MM.1S (cell line): ENCODE results near the gene ELOF1.

Experiments used
- DNase-seq: peaks from one replicate; pipeline ENCODE4 v3.0.0-alpha.2; 2015
- H2AFZ ChIP-seq: fragments of 300-600 bp; sonication (generic); 2 replicates; pipeline ENCODE4 v1.6.0; 2016; ENCODE audit warnings: antibody characterized with exemption, low read length
- H3F3A ChIP-seq: fragments of 300-600 bp; sonication (generic); 2 replicates; pipeline ENCODE4 v1.6.1; 2016; ENCODE audit warnings: mild to moderate bottlenecking, antibody characterized with exemption, low read length, moderate library complexity, mixed read lengths; ENCODE audit not compliant: insufficient read depth
- H3K27ac ChIP-seq: fragments of 300-600 bp; sonication (generic); 2 replicates; pipeline ENCODE4 v1.5.1; 2016; ENCODE audit warnings: mild to moderate bottlenecking, low read length
- H3K27me3 ChIP-seq: fragments of 300-600 bp; sonication (generic); replicated peaks from 2 replicates; pipeline ENCODE4 v1.6.0; 2016; ENCODE audit warnings: low read length; ENCODE audit not compliant: insufficient read depth
- H3K36me3 ChIP-seq: fragments of 300-600 bp; sonication (generic); replicated peaks from 2 replicates; pipeline ENCODE4 v1.6.1; 2016; ENCODE audit warnings: mild to moderate bottlenecking, low read length, mixed read lengths; ENCODE audit not compliant: insufficient read depth
- H3K4me1 ChIP-seq: fragments of 300-600 bp; sonication (generic); 2 replicates; pipeline ENCODE4 v1.6.1; 2016; ENCODE audit warnings: low read length, mixed read lengths
- H3K4me2 ChIP-seq: fragments of 300-600 bp; sonication (generic); 2 replicates; pipeline ENCODE4 v1.6.0; 2016; ENCODE audit warnings: low read depth, low read length
- H3K4me3 ChIP-seq: fragments of 300-600 bp; sonication (generic); 2 replicates; pipeline ENCODE4 v1.5.1; 2016; ENCODE audit warnings: low read length, mixed read lengths
- H3K79me2 ChIP-seq: fragments of 300-600 bp; sonication (generic); 2 replicates; pipeline ENCODE4 v1.6.1; 2016; ENCODE audit warnings: mixed run types, low read length, mixed read lengths
- H3K9ac ChIP-seq: fragments of 300-600 bp; sonication (generic); 2 replicates; pipeline ENCODE4 v1.6.1; 2016; ENCODE audit warnings: low read length, mixed read lengths
- H3K9me2 ChIP-seq: fragments of 300-600 bp; sonication (generic); replicated peaks from 2 replicates; pipeline ENCODE4 v1.6.1; 2016; ENCODE audit warnings: mild to moderate bottlenecking, low read length, mixed read lengths; ENCODE audit not compliant: insufficient read depth
- H3K9me3 ChIP-seq: fragments of 300-600 bp; sonication (generic); replicated peaks from 2 replicates; pipeline ENCODE4 v1.6.1; 2016; ENCODE audit warnings: mild to moderate bottlenecking, low read length, mixed read lengths; ENCODE audit not compliant: insufficient read depth
- H4K20me1 ChIP-seq: fragments of 300-600 bp; sonication (generic); 2 replicates; pipeline ENCODE4 v1.6.1; 2016; ENCODE audit warnings: mild to moderate bottlenecking, low read length, moderate library complexity, mixed read lengths; ENCODE audit not compliant: insufficient read depth
- CTCF ChIP-seq: fragments of 300-600 bp; sonication (generic); IDR thresholded peaks from 2 replicates; pipeline ENCODE4 v1.5.1; 2016; ENCODE audit warnings: antibody characterized with exemption, low read length, mixed read lengths
- EZH2 ChIP-seq: fragments of 300-600 bp; sonication (generic); optimal IDR thresholded peaks from 2 replicates; pipeline ENCODE3; 2017; ENCODE audit warnings: low read depth, mild to moderate bottlenecking, antibody characterized with exemption, low read length, mixed read lengths
- EZH2phosphoT487 ChIP-seq: fragments of 300-600 bp; sonication (generic); IDR thresholded peaks from 2 replicates; pipeline ENCODE4 v1.6.1; 2018; ENCODE audit warnings: antibody characterized with exemption, low read length

ELOF1 gene

DNA sequence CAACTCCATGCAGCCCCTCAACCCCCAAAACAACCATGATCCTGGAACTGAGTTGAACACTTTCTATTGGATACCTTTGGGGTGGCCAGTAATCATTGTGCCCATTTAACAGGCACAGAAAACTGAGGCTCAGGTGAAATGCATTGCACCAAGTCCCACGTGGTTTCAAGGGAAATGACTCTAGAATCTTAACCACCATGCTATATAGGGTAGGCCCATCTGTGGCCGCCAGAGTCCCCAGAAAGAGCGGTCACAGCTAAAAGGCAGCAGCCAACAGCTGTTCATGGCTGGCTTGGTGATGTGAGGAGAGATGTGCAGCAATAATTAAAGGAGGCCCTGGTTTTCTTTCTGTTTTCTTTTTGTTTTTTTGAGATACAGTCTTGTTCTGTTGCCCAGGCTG, 17.8 kb downstream of the ELOF1 start:
- Histone ChIP-seq H3K9ac (no peak overlapping the region), H3K4me1 (no peaks in the 10 kb centered on the region), H3F3A (no peaks in the 10 kb centered on the region), H3K9me3 (no peaks in the 10 kb centered on the region), H3K9me2 (no peaks in the 10 kb centered on the region), H3K36me3 (no peaks in the 10 kb centered on the region), H3K4me2 (no peak overlapping the region), H3K4me3 (no peak overlapping the region), H2AFZ (no peak overlapping the region), H3K27me3 (peaks cover 49% of the 10 kb centered on the region), H3K79me2 (no peaks in the 10 kb centered on the region), H4K20me1 (no peaks in the 10 kb centered on the region), H3K27ac (no peak overlapping the region)
- no peak for TF ChIP-seq EZH2
- TF ChIP-seq EZH2phosphoT487 = no peak
- TF ChIP-seq CTCF = no peak
- DNase-seq = peak; percentile 12

DNA sequence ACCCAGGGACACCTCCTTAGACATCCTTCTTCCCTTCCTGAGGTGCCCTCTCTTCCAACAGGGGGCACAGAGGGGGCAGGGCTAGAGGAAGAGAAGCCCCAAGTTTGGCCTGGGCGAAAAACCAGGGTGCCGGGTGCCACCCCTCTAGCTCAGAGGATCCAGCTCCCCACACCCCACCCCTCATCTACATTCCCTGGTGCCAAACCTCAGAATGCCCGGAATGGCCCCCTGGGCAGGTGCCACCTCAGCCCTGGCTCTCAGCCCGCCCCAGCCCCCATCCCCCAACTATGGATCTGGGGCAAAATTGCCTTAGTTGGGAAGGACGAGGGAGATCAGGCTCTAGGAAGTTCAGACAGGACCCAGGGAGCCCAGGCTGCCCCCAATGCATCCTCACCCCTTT, 18.4 kb downstream of the ELOF1 start:
- Histone ChIP-seq H2AFZ (no peak overlapping the region), H3F3A (0 out of 2 replicates have a peak, but pooled peaks cover 2% of the 10 kb centered on the region), H3K79me2 (no peaks in the 10 kb centered on the region), H3K36me3 (no peaks in the 10 kb centered on the region), H3K27ac (no peak overlapping the region), H3K4me1 (peaks cover under 1% of the 10 kb centered on the region; the same call in 1 of the 2 replicates), H3K9me2 (no peaks in the 10 kb centered on the region), H3K4me3 (no peak overlapping the region), H4K20me1 (no peaks in the 10 kb centered on the region), H3K9me3 (no peaks in the 10 kb centered on the region), H3K27me3 (peaks cover 45% of the 10 kb centered on the region), H3K9ac (no peak overlapping the region), H3K4me2 (no peak overlapping the region)
- TF ChIP-seq EZH2phosphoT487 (no peak), CTCF (no peak), EZH2 (no peak)
- no peak for DNase-seq

DNA sequence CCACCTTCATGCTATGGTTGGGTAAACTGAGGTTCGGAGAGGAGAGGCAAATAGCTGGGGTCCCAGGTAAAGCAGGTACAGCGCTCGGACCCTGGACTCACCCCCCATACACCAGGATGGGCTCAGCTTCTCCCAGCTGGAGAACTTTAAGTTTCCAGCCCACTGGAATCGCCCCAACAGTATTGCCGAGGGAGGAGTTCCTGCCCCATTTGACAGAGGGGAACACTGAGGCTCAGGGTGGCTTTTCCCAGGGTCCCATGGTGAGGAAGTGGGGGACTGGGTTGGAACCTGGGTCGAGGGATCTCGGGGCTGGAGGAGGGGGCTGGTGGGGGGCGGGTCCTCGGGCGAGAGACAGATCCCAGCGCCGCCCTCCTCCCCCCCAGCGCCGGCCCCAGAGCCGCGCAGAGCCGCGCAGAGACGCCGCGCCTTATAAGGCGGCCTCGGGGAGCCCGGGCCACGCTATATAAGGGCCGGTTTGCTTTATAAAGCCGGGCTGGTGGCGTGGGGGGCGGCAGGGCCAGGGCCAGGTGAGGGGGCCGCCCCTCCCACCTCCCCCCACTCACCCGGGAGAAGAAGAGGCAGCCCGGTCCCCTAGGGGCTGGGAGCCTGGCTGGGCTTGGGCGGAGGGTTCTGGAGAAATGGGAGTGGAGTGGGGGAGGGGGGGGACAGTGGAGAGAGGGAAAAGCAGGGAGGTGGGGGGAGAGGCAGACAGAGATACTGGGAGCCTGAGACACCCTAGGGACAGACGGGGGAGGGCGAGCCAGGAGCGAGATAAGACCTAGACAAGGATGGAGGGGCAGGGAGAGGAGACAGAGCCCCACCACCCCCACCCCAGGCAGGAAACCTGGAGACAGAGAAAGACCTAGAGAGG, 19.3 kb downstream of the ELOF1 start:
- Histone ChIP-seq H3K9ac (no peak overlapping the region), H3K4me2 (no peak overlapping the region), H3F3A (peaks cover 7% of the 10 kb centered on the region; the same call in 1 of the 2 replicates), H2AFZ (no peak overlapping the region), H3K4me1 (peaks cover 3% of the 10 kb centered on the region; the same call in 1 of the 2 replicates), H3K27me3 (peaks cover 45% of the 10 kb centered on the region), H3K36me3 (no peaks in the 10 kb centered on the region), H3K79me2 (no peaks in the 10 kb centered on the region), H3K9me2 (no peaks in the 10 kb centered on the region), H4K20me1 (no peaks in the 10 kb centered on the region), H3K9me3 (no peaks in the 10 kb centered on the region), H3K4me3 (no peak overlapping the region), H3K27ac (no peak overlapping the region)
- no peak for DNase-seq
- no peak for TF ChIP-seq CTCF
- no peak for TF ChIP-seq EZH2
- no peak for TF ChIP-seq EZH2phosphoT487
